ENCODE data around the gene PDX1.

Gene PDX1

DNA sequence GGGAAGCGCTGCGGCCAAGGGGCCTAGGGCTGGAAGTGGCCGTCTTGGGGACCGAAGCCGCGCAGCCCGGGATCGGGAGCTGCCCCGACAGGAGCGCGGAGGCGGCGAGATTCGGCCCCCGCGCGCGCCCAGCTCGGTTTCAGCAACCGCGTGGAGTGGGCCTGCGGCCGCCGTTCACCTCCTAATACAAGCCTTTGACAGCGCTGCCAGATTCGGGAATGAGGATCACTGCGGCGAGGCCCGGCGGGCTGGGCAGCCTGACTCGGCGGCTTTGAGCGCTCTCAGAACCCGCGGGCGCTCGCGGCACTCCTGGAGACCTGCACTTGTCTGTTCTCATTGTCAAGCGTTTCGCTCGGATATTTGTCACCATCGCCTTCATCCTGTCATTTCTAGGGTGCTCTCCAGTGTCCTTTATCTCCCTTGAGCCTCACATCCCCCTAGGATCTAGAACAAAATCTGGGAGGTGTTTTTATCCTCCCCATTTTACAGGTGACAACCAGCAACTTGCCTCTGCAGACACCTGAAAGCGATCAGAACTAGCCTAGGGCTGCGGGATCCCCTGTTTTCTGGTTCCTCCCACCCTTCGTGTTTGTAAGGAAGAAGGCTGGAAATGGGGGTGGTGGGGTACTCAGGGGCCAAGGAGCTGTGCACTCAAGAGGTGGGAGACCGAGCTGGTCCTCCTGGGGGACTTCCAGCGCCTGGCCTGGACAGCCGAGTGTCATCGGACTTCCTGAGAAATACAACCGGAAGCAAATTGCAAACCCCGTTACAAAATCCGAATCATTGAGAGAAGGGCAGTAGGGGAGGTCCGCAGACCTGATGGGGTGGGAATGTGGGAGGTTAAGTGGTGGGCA lies 50.8 kb downstream of the PDX1 start:
- no peak for DNase-seq (ENCODE audit: low spot score)

DNA sequence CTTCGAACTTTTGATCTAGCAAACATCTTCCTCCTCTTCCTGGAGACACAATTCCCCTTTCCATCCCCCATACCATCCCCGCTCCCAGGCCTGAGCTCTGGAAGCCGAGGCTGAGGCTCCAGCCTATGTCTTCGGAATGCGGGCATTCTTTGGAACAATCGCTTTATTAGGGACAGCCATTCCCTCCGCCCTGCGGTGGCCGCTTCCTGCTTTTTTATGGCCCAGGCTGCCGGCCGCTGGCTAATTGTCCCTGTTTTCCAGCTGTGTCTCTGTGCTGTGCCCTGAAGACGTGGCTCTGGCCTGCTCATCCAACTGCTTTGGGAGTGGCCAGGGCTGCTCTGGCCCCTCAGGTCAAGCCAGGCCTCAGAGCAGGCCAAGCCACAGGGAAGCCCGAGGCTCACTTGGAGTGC lies 51.4 kb downstream of the PDX1 start:
- no peak for DNase-seq (ENCODE audit: low spot score)

- DNase-seq (ENCODE audit: low spot score): no peak
Measured at GRCh38 chr13:27971776-27972477, 52.1 kb downstream of the PDX1 start.

DNA sequence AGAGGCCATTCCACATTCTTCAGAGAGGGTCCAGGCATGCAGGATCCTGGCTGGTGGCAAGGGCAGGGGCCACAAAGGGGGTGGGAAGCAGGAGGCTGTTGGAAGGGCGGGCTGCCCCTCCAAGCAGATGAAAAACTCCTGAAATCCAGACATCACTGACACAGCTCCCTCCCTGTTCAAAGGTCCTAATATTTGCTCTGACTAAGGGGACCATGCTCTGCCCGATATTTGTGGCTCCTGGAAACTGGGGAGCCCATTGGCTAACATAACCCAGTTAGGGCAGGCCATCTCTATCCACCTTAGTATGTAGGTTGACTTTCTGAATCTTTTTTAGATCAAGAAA lies 52.6 kb downstream of the PDX1 start:
- no peak for DNase-seq (ENCODE audit: low spot score)

- DNase-seq (ENCODE audit: low spot score): no peak
Measured at GRCh38 chr13:27973291-27973690, 53.5 kb downstream of the PDX1 start.

GRCh38 chr13:27973961-27974662 lies 54.3 kb downstream of the PDX1 start:
- no peak for DNase-seq (ENCODE audit: low spot score)

Measured in CD4-positive, alpha-beta T cell treated with Interleukin-2 at 100 ng/mL for 4 hours (primary cell).